ENCODE results near the gene RNF157.
A peak's percentile ranks its signal among the peaks of the same experiment; 100 is the strongest.

Gene RNF157

DNA sequence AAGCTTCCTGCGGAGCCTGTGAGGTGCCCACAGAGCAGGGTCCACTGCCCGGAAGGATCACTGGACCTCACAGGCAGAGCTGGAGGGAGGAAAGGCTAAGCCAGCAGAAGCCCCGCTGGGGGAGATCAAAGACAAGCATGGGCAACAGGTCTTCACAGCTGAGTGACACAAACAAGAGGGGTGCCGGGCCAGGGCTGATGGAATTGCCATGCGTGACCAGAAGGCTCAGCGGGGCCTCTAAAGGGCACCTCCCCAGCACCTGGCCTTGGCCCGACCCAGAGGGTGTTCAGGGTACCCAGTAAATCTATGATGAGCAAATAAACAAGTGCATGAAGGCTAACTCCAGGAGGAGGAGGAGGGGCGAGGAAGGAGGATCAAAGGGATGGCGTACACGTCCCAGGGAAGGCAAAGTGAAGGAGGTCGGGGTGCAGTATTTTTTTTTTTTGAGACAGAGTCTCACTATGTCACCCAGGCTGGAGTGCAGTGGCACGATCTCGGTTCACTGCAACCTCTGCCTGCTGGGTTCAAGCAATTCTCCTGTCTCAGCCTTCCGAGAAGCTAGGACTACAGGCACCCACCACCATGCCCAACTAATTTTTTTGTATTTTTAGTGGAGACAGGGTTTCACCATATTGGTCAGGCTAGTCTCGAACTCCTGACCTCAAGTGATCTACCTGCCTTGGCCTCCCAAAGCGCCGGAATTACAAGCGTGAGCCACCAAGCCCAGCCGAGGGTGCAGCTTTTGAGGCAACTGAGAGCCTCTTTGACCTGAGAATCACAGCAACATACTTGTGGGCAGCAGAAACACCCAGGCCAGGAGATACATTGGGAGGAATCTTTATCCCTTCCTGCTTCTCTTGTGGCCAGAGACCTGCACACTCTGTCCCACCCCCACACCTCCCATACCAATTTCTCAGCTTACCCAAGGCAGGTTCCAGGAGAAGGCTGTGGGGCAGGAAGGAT lies 120.6 kb downstream of the RNF157 start:
- TF ChIP-seq POLR2AphosphoS5 (IDR thresholded peaks at IDR 0.05; ENCODE audit: low read depth, low read length): no peak
- TF ChIP-seq POLR2A (IDR thresholded peaks at IDR 0.05; ENCODE audit: low read depth, low read length): no peak
- no peak for TF ChIP-seq TAF1 (IDR thresholded peaks at IDR 0.05; ENCODE audit: borderline replicate concordance, low read depth, low read length)
- FAIRE-seq: no peak
- DNase-seq (ENCODE audit: insufficient read length): no peak

DNA sequence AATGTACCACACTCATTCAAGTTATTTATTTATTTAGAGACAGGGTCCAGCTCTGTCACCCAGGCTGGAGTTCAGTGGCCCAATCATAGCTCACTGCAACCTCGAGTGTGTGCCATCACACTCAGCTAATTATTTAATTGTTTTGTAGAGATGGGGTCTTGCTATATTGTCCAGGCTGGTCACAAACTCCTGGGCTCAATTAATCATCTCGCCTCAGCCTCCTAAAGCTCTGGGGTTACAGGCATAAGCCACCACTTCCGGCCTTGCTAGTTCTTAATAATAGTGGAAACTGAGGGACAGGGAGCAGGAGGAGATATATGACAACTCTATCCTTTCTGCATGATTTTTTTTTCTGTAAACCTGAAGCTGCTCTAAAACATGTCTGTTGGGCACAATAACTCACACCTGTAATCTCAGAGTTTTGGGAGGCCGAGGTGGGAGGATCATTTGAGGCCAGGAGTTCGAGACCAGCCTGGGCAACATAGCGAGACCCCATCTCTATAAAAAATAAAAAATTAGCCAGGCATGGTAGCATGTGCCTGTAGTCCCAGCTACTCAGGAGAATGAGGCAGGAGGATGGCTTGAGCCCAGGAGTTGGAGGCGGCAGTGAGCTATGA lies 125.0 kb downstream of the RNF157 start:
- no peak for TF ChIP-seq TAF1 (IDR thresholded peaks at IDR 0.05; ENCODE audit: borderline replicate concordance, low read depth, low read length)
- TF ChIP-seq POLR2A (IDR thresholded peaks at IDR 0.05; ENCODE audit: low read depth, low read length): no peak
- no peak for TF ChIP-seq POLR2AphosphoS5 (IDR thresholded peaks at IDR 0.05; ENCODE audit: low read depth, low read length)
- FAIRE-seq: no peak

DNA sequence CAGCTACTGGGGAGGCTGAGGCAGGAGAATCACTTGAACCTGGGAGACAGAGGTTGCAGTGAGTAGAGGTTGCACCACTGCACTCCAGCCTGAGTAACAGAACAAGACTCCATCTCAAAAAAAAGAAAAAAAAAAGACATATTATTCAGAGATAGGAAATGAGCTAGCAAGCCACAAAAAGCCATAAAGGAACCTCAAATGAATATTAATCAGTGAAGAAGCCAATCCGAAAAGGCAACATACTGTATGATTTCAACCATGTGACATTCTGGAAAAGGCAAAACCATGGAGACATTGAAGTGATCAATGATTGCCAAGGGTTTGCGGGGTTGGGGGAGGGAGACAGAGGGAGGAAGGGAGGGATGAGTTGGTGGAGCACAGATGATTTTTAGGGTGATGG lies 128.3 kb downstream of the RNF157 start:
- TF ChIP-seq POLR2AphosphoS5 (IDR thresholded peaks at IDR 0.05; ENCODE audit: low read depth, low read length) (no peak), POLR2A (IDR thresholded peaks at IDR 0.05; ENCODE audit: low read depth, low read length) (no peak), TAF1 (IDR thresholded peaks at IDR 0.05; ENCODE audit: borderline replicate concordance, low read depth, low read length) (no peak)
- FAIRE-seq: no peak

More for the DNA sequence above, 125.0 kb downstream of the RNF157 start:
- DNase-seq (ENCODE audit: insufficient read length): no peak

DNA sequence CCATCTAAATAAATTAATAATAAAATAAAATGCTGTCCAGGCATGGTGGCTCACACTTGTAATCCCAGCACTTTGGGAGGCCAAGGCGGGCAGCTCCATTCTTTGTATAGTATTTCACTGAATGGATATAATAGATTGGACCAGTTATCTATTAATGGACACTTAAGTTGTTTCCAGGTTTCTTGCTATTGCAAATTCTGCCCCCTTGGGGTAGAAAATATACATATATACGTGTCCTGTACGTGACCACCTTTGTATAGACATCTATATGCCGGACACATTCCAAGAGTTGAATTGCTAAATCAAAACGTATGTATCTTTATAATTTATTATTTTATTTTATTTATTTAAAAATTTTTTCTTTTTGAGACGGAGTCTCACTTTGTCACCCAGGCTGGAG lies 132.8 kb downstream of the RNF157 start:
- no peak for FAIRE-seq
- DNase-seq (ENCODE audit: insufficient read length): no peak
- TF ChIP-seq POLR2A (IDR thresholded peaks at IDR 0.05; ENCODE audit: low read depth, low read length): no peak
- TF ChIP-seq POLR2AphosphoS5 (IDR thresholded peaks at IDR 0.05; ENCODE audit: low read depth, low read length): no peak
- no peak for TF ChIP-seq TAF1 (IDR thresholded peaks at IDR 0.05; ENCODE audit: borderline replicate concordance, low read depth, low read length)

More for the DNA sequence above, 128.3 kb downstream of the RNF157 start:
- no peak for DNase-seq (ENCODE audit: insufficient read length)

DNA sequence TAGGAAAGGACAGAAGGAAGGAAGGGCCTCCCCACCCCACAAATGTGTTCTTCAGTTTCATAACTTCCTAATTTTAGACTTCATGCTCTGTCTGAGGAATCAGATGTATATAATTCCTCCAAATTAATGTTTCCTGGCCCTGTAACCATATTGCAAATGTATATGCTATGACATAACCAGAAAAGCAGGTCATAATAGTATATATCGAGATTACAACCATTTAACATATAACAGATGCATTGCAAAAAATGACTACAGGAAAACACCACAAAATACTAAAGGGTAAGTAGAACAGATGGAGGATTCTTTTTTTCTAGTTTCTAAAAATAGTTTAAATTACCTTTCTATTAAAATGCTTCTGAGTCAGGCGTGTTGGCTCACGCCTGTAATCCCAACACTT lies 133.6 kb downstream of the RNF157 start:
- TF ChIP-seq POLR2AphosphoS5 (IDR thresholded peaks at IDR 0.05; ENCODE audit: low read depth, low read length) (no peak), TAF1 (IDR thresholded peaks at IDR 0.05; ENCODE audit: borderline replicate concordance, low read depth, low read length) (no peak), POLR2A (IDR thresholded peaks at IDR 0.05; ENCODE audit: low read depth, low read length) (no peak)
- DNase-seq (ENCODE audit: insufficient read length) (no peak), FAIRE-seq (no peak)

DNA sequence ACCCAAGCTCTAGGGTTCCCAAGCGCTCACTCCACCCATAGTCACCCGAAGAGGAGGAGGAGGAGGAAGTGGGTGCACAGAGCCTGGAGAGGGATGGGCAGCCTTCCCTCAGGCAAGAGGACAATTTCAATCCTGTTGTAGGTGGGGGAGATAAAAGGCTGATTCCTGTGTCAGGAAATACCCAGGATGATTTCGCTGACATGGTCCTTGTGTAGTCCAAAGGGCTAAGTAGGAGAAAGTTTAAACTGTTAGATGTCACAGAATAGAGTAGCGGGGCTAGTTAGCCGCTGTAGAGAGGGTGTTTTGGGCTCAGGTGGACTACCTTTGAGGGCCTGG lies 135.4 kb downstream of the RNF157 start:
- no peak for TF ChIP-seq POLR2A (IDR thresholded peaks at IDR 0.05; ENCODE audit: low read depth, low read length)
- TF ChIP-seq TAF1 (IDR thresholded peaks at IDR 0.05; ENCODE audit: borderline replicate concordance, low read depth, low read length): no peak
- DNase-seq (ENCODE audit: insufficient read length) (no peak), FAIRE-seq (no peak)

DNA sequence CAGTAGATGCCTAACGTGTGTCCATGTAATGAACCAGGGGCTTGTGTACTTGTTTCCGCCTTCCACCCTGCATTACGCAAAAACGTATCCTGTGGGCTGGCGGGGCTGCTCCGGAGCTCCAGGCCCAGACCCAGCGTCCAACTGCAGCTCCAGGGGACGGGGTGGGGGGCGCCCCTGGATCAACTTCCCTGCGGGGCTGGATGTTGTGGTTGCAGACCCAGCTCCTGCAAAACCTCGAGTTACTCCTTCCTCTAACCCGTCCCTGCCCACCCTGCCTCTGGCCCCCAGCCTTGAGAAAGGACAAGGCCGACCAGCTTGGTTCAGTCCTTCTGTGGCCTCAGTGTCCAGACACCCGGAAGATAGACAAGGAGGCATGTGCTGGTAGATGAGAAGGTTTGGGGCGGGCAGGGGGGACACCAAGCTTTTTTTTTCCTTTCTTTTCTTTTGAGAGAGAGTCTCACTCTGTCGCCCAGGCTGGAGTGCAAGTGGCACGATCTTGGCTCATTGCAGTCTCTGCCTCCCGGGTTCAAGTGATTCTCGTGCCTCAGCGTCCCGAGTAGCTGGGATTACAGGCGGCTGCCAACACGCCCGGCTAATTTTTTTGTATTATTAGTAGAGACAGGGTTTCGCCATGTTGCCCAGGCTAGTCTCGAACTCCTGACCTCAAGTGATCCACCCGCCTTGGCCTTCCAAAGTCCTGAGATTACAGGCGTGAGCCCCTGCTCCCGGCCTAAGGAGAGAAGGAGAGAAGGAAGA lies 136.0 kb downstream of the RNF157 start:
- DNase-seq (ENCODE audit: insufficient read length): no peak
- FAIRE-seq: no peak
- no peak for TF ChIP-seq POLR2A (IDR thresholded peaks at IDR 0.05; ENCODE audit: low read depth, low read length)
- no peak for TF ChIP-seq POLR2AphosphoS5 (IDR thresholded peaks at IDR 0.05; ENCODE audit: low read depth, low read length)
- no peak for TF ChIP-seq TAF1 (IDR thresholded peaks at IDR 0.05; ENCODE audit: borderline replicate concordance, low read depth, low read length)

DNA sequence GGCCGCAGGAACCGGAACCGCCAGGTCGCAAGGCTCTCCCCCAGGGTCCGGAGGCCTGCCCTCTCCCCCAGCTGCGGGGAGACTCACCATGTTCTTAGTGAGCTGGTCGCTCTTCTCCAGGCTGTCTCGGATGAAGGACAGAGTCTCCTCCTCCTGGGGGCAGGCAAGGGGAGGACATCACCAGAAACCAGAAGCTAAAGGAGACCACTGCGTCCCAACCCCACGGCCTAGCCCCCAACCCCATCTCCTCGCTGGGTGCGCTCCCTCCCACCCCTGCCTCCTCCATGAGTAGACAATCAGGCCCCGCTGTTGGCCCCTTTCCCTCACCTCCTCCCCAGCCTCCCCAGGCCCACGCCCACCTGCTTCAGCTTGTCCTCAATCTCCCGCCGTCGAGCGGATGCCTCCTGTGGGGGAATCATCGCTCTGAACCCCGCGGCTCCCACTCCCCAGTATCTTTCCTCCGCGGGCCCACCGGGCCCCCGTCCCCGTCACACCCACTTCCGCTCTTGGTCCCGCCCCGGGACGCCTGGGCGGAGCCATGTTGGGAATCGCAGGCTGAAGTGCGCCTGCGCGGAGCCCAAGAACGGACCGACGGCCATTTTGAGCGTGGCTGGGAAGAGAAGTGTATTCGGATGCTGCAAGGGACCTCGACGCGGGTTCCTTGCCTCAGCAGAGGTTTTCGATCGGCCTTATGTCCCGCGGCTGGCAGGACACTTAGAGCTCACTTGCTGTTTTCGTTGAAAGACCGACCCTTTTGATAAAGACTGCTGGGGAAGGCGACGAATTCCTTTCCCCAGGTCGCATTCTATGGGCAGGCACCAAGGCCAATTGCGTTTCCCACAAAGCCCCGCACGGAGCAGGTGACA lies 136.8 kb downstream of the RNF157 start, which contains the start of gene EXOC7:
Gene EXOC7 (minus strand): TSS at position 514 of the 866 bp plus-strand sequence. CDS start 95 bp downstream, at position 419.
- DNase-seq (ENCODE audit: insufficient read length) (peak; percentile 98), FAIRE-seq (peak; percentile 93)
- TF ChIP-seq POLR2A (IDR thresholded peaks at IDR 0.05; ENCODE audit: low read depth, low read length) (peak; percentile 89), TAF1 (IDR thresholded peaks at IDR 0.05; ENCODE audit: borderline replicate concordance, low read depth, low read length) (0 out of 2 replicates have a peak, but pooled peaks have one; percentile 44), POLR2AphosphoS5 (IDR thresholded peaks at IDR 0.05; ENCODE audit: low read depth, low read length) (peak; percentile 82)

DNA sequence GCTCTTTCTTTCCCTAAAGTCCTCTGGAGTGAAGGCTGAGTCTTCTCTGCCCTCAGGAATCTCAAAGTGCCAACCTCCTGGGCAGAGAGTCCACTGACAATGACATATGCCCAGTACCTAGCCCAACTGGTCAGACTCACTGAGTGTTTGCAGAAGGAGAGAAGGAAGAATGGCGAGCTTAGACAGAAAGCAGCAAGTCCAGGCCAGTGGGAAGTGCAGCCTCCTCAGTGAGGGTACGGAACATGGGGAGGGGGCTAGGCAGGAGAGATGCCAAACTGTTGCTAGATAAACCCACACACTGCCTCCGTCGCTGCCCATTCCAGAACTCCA lies 137.4 kb downstream of the RNF157 start:
- FAIRE-seq (no peak), DNase-seq (ENCODE audit: insufficient read length) (no peak)
- TF ChIP-seq POLR2AphosphoS5 (IDR thresholded peaks at IDR 0.05; ENCODE audit: low read depth, low read length): no peak
- TF ChIP-seq POLR2A (IDR thresholded peaks at IDR 0.05; ENCODE audit: low read depth, low read length): no peak

DNA sequence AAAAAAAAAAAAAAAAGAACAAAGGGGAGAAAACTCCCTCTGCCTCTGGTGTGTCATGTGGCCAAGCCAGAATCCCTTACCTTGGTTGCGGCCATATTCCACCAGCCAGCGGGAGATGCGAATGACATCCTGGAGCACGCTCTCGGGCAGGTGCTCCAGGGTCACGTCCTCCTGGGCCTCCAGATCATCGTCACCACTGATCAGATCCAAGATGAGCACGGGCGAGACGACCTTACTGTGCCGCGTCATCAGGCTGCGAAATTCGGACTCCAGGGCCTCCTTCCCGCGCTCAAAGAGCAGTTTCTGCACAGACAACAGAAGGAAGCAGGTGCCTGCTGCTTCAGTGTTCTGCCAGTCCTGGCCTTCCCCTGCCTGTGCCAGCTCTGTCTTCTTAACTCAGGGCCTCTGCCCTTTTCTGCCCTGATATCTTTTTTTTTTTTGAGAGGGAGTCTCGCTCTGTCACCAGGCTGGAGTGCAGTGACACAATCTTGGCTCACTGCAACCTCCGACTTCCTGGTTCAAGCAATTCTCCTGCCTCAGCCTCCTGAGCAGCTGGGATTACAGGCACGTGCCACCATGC lies 142.5 kb downstream of the RNF157 start:
- DNase-seq (ENCODE audit: insufficient read length) (peak; percentile 4), FAIRE-seq (no peak)
- no peak for TF ChIP-seq TAF1 (IDR thresholded peaks at IDR 0.05; ENCODE audit: borderline replicate concordance, low read depth, low read length)
